ENCODE data around the gene NOD1.
A peak's percentile ranks its signal among the peaks of the same experiment; 100 is the strongest.
"Not testable (repeated sequence)": the region's sequence is repeated elsewhere in the genome, so short reads cannot be mapped to it uniquely, and the experiment has no call there.

Gene NOD1

DNA sequence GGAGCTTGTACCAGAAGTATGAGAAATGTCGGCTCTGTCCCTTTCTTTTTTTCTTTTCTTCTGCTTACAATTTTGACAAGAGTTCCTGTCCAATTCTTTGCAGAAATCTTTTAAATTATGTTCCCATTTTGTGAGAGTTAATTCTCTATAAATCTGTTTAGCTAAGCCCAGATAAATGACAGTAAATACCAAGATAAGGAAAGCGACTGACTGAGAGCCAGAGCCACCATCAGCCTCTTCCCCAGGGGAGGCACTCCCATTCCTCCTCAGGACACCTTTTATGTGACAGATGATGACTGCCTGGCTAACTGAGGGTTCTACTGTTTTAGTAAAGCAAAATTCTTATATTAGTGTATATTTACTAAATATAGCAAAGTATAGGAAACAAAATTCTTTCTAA, 32.9 kb upstream of the NOD1 start:
- TF ChIP-seq, protein P1, sequence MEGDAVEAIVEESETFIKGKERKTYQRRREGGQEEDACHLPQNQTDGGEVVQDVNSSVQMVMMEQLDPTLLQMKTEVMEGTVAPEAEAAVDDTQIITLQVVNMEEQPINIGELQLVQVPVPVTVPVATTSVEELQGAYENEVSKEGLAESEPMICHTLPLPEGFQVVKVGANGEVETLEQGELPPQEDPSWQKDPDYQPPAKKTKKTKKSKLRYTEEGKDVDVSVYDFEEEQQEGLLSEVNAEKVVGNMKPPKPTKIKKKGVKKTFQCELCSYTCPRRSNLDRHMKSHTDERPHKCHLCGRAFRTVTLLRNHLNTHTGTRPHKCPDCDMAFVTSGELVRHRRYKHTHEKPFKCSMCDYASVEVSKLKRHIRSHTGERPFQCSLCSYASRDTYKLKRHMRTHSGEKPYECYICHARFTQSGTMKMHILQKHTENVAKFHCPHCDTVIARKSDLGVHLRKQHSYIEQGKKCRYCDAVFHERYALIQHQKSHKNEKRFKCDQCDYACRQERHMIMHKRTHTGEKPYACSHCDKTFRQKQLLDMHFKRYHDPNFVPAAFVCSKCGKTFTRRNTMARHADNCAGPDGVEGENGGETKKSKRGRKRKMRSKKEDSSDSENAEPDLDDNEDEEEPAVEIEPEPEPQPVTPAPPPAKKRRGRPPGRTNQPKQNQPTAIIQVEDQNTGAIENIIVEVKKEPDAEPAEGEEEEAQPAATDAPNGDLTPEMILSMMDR (IDR thresholded peaks at IDR 0.05) = no peak
- H3K79me2 ChIP-seq = no peaks in the 10 kb centered on the region
- H3K4me2 ChIP-seq (ENCODE audit: low read length) = no peak overlapping the region
- H2AFZ ChIP-seq = no peak overlapping the region
- no peaks in the 10 kb centered on the region for H3K9me3 ChIP-seq (ENCODE audit: control insufficient read depth, low read length)
- H3K27me3 ChIP-seq (ENCODE audit: control insufficient read depth, insufficient read depth, low read length) = no peaks in the 10 kb centered on the region
- H3K27ac ChIP-seq = no peak overlapping the region
- H3K36me3 ChIP-seq (ENCODE audit: control insufficient read depth, insufficient read depth, low read length) = no peaks in the 10 kb centered on the region
- H3K9ac ChIP-seq = no peak overlapping the region
- no peak overlapping the region for H3K4me3 ChIP-seq (ENCODE audit: low read depth, low read length)
- H3K4me1 ChIP-seq = peaks cover 3% of the 10 kb centered on the region

DNA sequence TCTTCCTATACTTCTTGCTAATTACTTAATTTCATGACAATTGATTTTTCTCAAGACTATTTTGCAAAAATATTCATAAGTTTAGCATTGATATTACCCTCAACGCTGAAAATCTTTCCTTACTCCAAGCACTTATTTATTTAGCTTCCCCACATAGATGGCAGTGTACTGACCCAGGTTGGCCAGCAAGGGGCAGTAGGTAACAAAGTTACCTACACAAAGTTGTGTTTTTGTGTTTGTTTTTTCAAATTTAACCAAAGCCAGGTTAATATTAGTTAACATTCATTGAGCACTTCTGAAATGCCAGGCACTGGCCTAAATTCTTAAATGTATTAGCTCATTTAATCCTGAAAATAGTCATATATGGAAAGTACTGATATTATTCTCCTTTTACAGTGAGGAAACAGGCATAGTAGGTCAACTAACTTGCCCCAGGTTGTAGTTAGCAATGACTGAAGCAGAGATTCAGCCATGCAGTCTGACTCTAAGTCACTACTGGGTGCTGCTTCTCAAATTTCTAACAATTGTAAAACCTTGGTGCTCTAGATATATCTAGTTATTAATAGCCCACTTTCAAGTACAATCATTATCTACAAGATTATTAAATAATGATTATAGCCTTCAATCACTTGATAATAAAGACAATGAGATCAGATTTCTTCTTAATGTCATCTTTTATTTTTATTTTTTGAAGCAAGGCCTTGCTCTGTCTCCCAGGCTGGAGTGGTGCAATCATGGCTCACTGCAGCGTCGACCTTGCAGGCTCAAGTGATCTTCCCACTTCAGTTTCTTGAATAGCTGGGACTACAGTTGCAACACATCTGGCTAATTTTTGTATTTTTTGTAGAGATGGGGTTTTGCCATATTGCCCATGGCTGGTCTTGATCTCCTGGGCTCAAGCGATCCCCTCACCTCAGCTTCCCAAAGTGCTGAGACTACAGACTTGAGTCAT, 31.8 kb upstream of the NOD1 start:
- H3K9ac ChIP-seq = no peak overlapping the region
- no peaks in the 10 kb centered on the region for H3K36me3 ChIP-seq (ENCODE audit: control insufficient read depth, insufficient read depth, low read length)
- no peaks in the 10 kb centered on the region for H3K27me3 ChIP-seq (ENCODE audit: control insufficient read depth, insufficient read depth, low read length)
- H3K4me1 ChIP-seq = peaks cover 3% of the 10 kb centered on the region
- peak overlapping the region; percentile 33 for H3K4me2 ChIP-seq (ENCODE audit: low read length)
- peak overlapping the region; percentile 45 for H3K27ac ChIP-seq
- H2AFZ ChIP-seq = no peak overlapping the region
- H3K4me3 ChIP-seq (ENCODE audit: low read depth, low read length) = no peak overlapping the region
- TF ChIP-seq, protein P1 (IDR thresholded peaks at IDR 0.05) = peak; percentile 88
- no peaks in the 10 kb centered on the region for H3K9me3 ChIP-seq (ENCODE audit: control insufficient read depth, low read length)
- no peaks in the 10 kb centered on the region for H3K79me2 ChIP-seq

DNA sequence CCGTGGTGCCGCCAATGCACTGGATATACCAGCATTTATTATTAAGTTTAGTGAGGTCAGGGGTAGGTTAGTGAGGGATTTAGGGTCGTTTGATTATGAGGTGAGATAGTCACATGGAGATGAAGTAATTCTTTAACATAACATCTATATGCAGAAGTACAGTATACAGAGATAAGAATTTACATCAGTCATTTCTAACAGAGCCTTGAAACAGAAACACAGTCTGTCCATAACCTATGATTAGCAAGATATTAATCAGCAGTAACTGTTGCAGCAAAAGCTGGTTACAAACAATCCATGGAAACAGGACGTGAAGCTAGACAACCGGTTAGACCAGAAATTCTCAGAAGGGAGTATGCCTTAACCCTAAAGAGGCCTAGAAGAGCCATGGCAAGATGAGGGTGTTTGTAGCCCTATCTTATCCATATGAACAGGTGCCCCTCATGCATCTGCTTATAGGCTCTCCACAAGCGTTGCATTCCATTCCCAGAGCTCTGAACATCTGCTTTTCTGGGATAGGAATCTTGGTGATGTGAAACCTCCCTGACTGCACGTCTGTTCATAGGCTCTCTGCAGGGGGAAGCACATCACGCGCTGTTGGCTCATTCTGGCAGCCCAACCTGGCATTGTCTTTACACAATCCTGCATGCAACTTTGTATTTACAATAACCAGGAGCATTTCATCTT, 30.7 kb upstream of the NOD1 start:
- H2AFZ ChIP-seq = peak overlapping the region; percentile 18
- H3K36me3 ChIP-seq (ENCODE audit: control insufficient read depth, insufficient read depth, low read length); H3K79me2 ChIP-seq; H3K9me3 ChIP-seq (ENCODE audit: control insufficient read depth, low read length); H3K27me3 ChIP-seq (ENCODE audit: control insufficient read depth, insufficient read depth, low read length); H3K4me1 ChIP-seq; H3K9ac ChIP-seq: not testable (repeated sequence)
- peak overlapping the region; percentile 61 for H3K4me2 ChIP-seq (ENCODE audit: low read length)
- H3K4me3 ChIP-seq (ENCODE audit: low read depth, low read length) = peak overlapping the region; percentile 33
- peak overlapping the region; percentile 45 for H3K27ac ChIP-seq

DNA sequence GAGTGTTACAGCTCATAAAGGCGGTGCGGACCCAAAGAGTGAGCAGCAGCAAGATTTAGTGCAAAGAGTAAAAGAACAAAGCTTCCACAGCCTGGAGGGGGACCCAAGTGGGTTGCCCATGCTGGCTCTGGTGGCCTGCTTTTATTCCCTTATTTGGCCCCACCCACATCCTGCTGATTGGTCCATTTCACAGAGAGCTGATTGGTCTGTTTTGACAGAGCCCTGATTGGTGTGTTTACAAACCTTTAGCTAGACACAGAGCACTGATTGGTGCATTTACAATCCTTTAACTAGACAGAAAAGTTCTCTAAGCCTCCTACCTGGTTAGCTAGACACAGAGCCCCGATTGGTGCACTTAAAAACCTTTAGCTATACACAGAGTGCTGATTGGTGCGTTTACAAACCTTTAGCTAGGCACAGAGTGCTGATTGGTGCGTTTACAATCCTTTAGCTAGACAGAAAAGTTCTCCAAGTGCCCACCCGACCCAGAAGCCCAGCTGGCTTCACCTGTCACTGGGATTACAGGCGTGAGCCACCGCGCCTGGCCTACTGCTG, 28.8 kb upstream of the NOD1 start:
- H3K9ac ChIP-seq; H3K79me2 ChIP-seq; H3K9me3 ChIP-seq (ENCODE audit: control insufficient read depth, low read length); H3K27ac ChIP-seq; H3K4me3 ChIP-seq (ENCODE audit: low read depth, low read length); H2AFZ ChIP-seq; H3K27me3 ChIP-seq (ENCODE audit: control insufficient read depth, insufficient read depth, low read length); H3K4me1 ChIP-seq; H3K4me2 ChIP-seq (ENCODE audit: low read length); H3K36me3 ChIP-seq (ENCODE audit: control insufficient read depth, insufficient read depth, low read length): not testable (repeated sequence)

DNA sequence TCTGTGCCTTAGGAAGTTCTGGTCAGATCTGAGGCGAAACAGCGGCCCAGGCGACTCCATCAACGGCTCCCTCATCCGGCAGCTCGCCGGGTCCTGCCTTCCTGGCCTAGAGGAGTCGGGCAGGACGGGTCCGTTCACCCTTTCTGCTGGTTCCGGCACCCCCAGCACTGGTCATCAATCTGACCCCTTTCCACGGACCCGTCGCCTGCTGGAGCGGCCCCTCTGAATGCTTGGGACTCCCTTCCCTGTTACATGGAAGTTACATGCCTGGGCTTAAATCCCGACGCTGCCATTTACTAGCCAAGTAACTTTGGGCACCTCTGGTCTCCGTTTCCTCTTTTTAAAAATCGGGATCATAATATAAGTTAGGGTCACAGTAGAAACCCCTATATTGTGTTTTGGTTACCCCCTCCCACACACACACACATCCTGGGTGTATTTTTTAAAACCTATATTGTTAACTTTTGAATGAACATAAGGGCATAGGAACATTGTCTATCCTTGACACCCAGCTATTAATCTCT, 26.7 kb upstream of the NOD1 start:
- peak overlapping the region; percentile 91 for H3K27ac ChIP-seq
- TF ChIP-seq, protein P1 (IDR thresholded peaks at IDR 0.05) = no peak
- peak overlapping the region; percentile 95 for H2AFZ ChIP-seq
- H3K9me3 ChIP-seq (ENCODE audit: control insufficient read depth, low read length) = no peaks in the 10 kb centered on the region
- H3K4me2 ChIP-seq (ENCODE audit: low read length) = peak overlapping the region; percentile 77
- no peaks in the 10 kb centered on the region for H3K36me3 ChIP-seq (ENCODE audit: control insufficient read depth, insufficient read depth, low read length)
- peaks cover 4% of the 10 kb centered on the region for H3K79me2 ChIP-seq
- peak overlapping the region; percentile 83 for H3K4me3 ChIP-seq (ENCODE audit: low read depth, low read length)
- peak overlapping the region; percentile 78 for H3K9ac ChIP-seq
- no peaks in the 10 kb centered on the region for H3K27me3 ChIP-seq (ENCODE audit: control insufficient read depth, insufficient read depth, low read length)
- no peaks in the 10 kb centered on the region for H3K4me1 ChIP-seq

Data from parathyroid adenoma (tissue), 2 donors.